Astrocyte (in vitro differentiated cells and primary cell): Measurements from ENCODE around the gene RASL10B. TPM values are rescaled to one million over a fixed set of nuclear protein-coding genes. Genes with fewer than 3 reads are reported as not detected.

ENCODE experiments used
- DNase-seq: peaks from one replicate; pipeline ENCODE4 v3.0.0-alpha.2; 2010; ENCODE audit warnings: low read depth
- FAIRE-seq: peaks from 2 replicates; lab custom pipeline; 2011; peaks lifted over from hg19 to GRCh38; lab: Jason Lieb, UNC
- H2AFZ ChIP-seq: 2 replicates; pipeline ENCODE4 v1.6.0; 2012; ENCODE audit warnings: low read depth, low read length, inconsistent platforms
- H3K27ac ChIP-seq: 2 replicates; pipeline ENCODE4 v1.5.1; 2011; ENCODE audit warnings: low read depth, low read length, inconsistent platforms
- H3K27me3 ChIP-seq: 2 replicates; pipeline ENCODE4 v1.6.0; 2011; ENCODE audit warnings: low read length, inconsistent platforms; ENCODE audit not compliant: insufficient read depth
- H3K36me3 ChIP-seq: 2 replicates; pipeline ENCODE4 v1.5.1; 2011; ENCODE audit warnings: low read length, inconsistent platforms; ENCODE audit not compliant: insufficient read depth
- H3K4me1 ChIP-seq: 2 replicates; pipeline ENCODE4 v1.5.1; 2011; ENCODE audit warnings: low read length, inconsistent platforms; ENCODE audit not compliant: insufficient read depth
- H3K4me2 ChIP-seq: 2 replicates; pipeline ENCODE4 v1.6.0; 2012; ENCODE audit warnings: low read length, inconsistent platforms
- H3K4me3 ChIP-seq: 2 replicates; pipeline ENCODE4 v1.5.1; 2011; ENCODE audit warnings: low read depth, mild to moderate bottlenecking, low read length, inconsistent platforms; ENCODE audit not compliant: insufficient read depth
- H3K79me2 ChIP-seq: 2 replicates; pipeline ENCODE4 v1.6.0; 2012; ENCODE audit warnings: mild to moderate bottlenecking, low read length, inconsistent platforms; ENCODE audit not compliant: insufficient read depth
- H3K9ac ChIP-seq: 2 replicates; pipeline ENCODE4 v1.6.0; 2012; ENCODE audit warnings: mild to moderate bottlenecking, low read length, inconsistent platforms
- H3K9me3 ChIP-seq: 2 replicates; pipeline ENCODE4 v1.5.1; 2012; ENCODE audit warnings: low read depth, mild to moderate bottlenecking, low read length, inconsistent platforms; ENCODE audit not compliant: insufficient read depth
- H4K20me1 ChIP-seq: 2 replicates; pipeline ENCODE4 v1.6.0; 2012; ENCODE audit warnings: low read length, inconsistent platforms; ENCODE audit not compliant: insufficient read depth
- H3K27ac Mint-ChIP-seq: one replicate; pipeline ENCODE4 v1.8.0; 2021; ENCODE audit warnings: mild to moderate bottlenecking, mixed read lengths; ENCODE audit not compliant: unreplicated experiment
- H3K27me3 Mint-ChIP-seq: one replicate; pipeline ENCODE4 v1.8.0; 2021; ENCODE audit warnings: low read depth, mixed read lengths; ENCODE audit not compliant: unreplicated experiment
- H3K36me3 Mint-ChIP-seq: one replicate; pipeline ENCODE4 v1.8.0; 2021; ENCODE audit warnings: low read depth, mixed read lengths; ENCODE audit not compliant: unreplicated experiment
- H3K4me1 Mint-ChIP-seq: one replicate; pipeline ENCODE4 v1.8.0; 2021; ENCODE audit warnings: low read depth, mixed read lengths; ENCODE audit not compliant: unreplicated experiment
- H3K4me3 Mint-ChIP-seq: one replicate; pipeline ENCODE4 v1.8.0; 2021; ENCODE audit warnings: mild to moderate bottlenecking, moderate library complexity, mixed read lengths; ENCODE audit not compliant: unreplicated experiment
- H3K9me3 Mint-ChIP-seq: one replicate; pipeline ENCODE4 v1.8.0; 2021; ENCODE audit warnings: mild to moderate bottlenecking, mixed read lengths; ENCODE audit not compliant: unreplicated experiment
- EZH2 ChIP-seq: IDR thresholded peaks from 2 replicates; pipeline ENCODE4 v1.6.1; 2012; ENCODE audit warnings: mild to moderate bottlenecking, low read length, inconsistent platforms; ENCODE audit not compliant: insufficient read depth
- total RNA-seq: library from RNA; stranded (reverse); gene quantifications from 2 replicates; pipeline ENCODE4 v1.2.1, GENCODE V29; 2021
- TF ChIP-seq, protein P1 (sequence below): IDR thresholded peaks from 2 replicates; pipeline ENCODE4 v1.5.1; 2011; ENCODE audit warnings: low read depth, mild to moderate bottlenecking, inconsistent platforms, low read length, moderate library complexity; ENCODE audit not compliant: insufficient read depth

Gene RASL10B
- total RNA-seq, 1 donor from 2014 or later, result 21.7 TPM

DNA sequence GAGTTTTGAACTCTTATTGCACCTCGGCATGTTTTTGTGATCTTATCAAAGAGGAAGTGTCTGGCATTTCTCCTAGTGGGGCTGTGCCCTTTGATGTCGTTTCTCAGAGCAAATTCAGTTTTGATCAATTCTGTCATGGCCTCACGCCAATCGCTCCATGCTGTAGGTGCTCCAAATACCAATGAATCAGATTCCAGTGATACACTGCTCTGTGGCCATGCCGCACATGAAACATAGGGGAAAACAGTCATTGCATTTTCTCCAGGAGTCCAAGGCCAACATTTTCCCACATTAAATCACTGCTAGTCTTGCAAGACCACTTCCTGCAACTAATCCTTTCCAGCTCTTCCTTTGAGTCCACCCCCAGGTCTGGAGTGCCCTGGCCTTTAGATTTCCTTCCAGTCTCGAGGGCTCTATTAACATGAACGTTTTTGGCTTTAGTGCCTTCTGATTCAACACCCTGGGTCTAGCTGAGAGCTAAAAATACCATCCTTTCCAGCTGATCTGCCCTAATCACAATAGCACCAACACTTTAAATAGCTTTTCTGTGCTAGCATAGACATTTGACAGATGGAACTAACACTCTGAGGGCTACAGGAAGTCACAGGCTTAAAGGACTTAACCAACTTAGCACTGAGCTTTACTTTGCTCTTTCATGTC, 18.2 kb upstream of the RASL10B start:
- Mint-ChIP-seq H3K27ac (no peak overlapping the region), H3K36me3 (peaks cover 4% of the 10 kb centered on the region), H3K4me3 (no peak overlapping the region), H3K4me1 (no peaks in the 10 kb centered on the region), H3K27me3 (no peaks in the 10 kb centered on the region), H3K9me3 (no peaks in the 10 kb centered on the region)
- H3K27ac ChIP-seq, result peak overlapping the region; percentile 81
- DNase-seq, result peak; percentile 99
- no peak for FAIRE-seq
- H3K4me2 ChIP-seq, result peak overlapping the region; percentile 78
- H3K9me3 ChIP-seq, result no peaks in the 10 kb centered on the region
- peaks cover 18% of the 10 kb centered on the region for H3K4me1 ChIP-seq
- H3K27me3 ChIP-seq, result no peaks in the 10 kb centered on the region
- H2AFZ ChIP-seq, result no peak overlapping the region
- H3K9ac ChIP-seq, result peak overlapping the region; percentile 63
- TF ChIP-seq, protein P1, sequence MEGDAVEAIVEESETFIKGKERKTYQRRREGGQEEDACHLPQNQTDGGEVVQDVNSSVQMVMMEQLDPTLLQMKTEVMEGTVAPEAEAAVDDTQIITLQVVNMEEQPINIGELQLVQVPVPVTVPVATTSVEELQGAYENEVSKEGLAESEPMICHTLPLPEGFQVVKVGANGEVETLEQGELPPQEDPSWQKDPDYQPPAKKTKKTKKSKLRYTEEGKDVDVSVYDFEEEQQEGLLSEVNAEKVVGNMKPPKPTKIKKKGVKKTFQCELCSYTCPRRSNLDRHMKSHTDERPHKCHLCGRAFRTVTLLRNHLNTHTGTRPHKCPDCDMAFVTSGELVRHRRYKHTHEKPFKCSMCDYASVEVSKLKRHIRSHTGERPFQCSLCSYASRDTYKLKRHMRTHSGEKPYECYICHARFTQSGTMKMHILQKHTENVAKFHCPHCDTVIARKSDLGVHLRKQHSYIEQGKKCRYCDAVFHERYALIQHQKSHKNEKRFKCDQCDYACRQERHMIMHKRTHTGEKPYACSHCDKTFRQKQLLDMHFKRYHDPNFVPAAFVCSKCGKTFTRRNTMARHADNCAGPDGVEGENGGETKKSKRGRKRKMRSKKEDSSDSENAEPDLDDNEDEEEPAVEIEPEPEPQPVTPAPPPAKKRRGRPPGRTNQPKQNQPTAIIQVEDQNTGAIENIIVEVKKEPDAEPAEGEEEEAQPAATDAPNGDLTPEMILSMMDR, result no peak
- TF ChIP-seq EZH2, result no peak
- H3K36me3 ChIP-seq, result peaks cover 30% of the 10 kb centered on the region
- H3K79me2 ChIP-seq, result peaks cover 7% of the 10 kb centered on the region
- H3K4me3 ChIP-seq, result no peak overlapping the region
- peaks cover 12% of the 10 kb centered on the region for H4K20me1 ChIP-seq

DNA sequence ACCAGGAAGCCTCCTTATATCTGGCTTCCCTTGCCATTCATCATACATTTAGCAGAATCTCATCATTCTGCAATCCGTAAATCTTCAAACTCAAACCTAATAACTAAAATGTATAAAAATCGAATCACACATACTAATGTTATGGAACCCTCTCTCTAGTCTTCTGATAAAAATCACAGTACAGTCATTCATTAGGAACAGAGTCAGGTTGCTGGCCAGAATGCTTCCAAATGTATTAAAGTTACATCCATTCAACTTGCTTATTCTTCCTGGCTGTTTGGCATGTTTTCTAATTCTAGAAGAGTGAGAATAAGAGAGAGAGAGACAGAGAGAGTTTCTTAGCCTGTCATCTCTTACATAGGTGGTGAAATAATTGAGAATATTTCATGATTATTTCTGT, 16.5 kb upstream of the RASL10B start:
- Histone ChIP-seq H3K36me3 (peaks cover 38% of the 10 kb centered on the region), H3K4me1 (peaks cover 18% of the 10 kb centered on the region), H3K9ac (no peak overlapping the region)

More for the DNA sequence above, 16.5 kb upstream of the RASL10B start:
- Histone ChIP-seq H3K27ac (no peak overlapping the region), H4K20me1 (peaks cover 18% of the 10 kb centered on the region), H3K4me3 (no peak overlapping the region), H3K4me2 (no peak overlapping the region), H3K27me3 (no peaks in the 10 kb centered on the region), H3K79me2 (peaks cover 3% of the 10 kb centered on the region), H3K9me3 (no peaks in the 10 kb centered on the region), H2AFZ (no peak overlapping the region)
- TF ChIP-seq EZH2, result no peak
- TF ChIP-seq, protein P1, result no peak
- FAIRE-seq (no peak), DNase-seq (no peak)
- Mint-ChIP-seq H3K27ac (no peak overlapping the region), H3K9me3 (no peaks in the 10 kb centered on the region), H3K4me3 (no peak overlapping the region), H3K4me1 (peaks cover 2% of the 10 kb centered on the region), H3K27me3 (no peaks in the 10 kb centered on the region), H3K36me3 (peaks cover 6% of the 10 kb centered on the region)
